ENCODE data around the gene INPP5A.

Gene INPP5A

DNA sequence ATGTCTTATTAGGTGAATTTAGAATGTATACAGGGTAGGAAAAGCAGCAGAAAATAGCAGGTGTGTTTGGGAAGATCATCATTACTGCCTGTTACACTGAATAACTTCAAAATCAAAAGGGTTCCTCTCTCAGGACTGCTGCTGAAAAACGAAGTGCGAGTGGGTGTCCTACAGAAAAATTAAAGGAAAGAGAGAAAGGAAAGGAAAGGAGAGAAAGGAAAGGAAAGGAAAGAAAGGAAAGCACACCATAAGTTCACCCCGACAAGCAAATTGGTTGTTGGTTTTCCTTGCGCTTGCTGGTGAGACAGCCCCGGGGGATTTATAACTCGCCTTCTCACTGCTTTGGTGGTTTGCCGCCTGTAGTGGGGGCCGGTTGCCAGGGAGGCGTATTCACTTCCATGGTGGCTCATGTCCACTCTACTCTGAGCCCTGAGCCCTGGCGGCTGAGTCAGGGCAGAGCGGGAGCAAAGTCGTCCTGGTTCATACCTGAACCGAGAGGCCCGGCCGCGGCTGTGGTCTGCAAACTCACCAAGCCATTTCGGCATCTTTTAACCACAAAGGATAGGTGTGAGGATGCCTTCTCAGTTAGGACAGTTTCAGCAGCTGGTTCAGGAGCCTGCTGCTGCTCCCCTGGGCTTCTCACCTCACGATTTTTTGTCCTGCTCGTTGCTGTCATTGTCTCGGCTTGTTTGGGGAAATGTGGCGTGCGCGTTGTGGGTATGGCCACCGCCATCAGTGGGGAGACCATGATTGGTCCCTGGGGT lies 26.1 kb downstream of the INPP5A start:
- TF ChIP-seq, protein P1, sequence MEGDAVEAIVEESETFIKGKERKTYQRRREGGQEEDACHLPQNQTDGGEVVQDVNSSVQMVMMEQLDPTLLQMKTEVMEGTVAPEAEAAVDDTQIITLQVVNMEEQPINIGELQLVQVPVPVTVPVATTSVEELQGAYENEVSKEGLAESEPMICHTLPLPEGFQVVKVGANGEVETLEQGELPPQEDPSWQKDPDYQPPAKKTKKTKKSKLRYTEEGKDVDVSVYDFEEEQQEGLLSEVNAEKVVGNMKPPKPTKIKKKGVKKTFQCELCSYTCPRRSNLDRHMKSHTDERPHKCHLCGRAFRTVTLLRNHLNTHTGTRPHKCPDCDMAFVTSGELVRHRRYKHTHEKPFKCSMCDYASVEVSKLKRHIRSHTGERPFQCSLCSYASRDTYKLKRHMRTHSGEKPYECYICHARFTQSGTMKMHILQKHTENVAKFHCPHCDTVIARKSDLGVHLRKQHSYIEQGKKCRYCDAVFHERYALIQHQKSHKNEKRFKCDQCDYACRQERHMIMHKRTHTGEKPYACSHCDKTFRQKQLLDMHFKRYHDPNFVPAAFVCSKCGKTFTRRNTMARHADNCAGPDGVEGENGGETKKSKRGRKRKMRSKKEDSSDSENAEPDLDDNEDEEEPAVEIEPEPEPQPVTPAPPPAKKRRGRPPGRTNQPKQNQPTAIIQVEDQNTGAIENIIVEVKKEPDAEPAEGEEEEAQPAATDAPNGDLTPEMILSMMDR (IDR thresholded peaks at IDR 0.05; ENCODE audit: low read depth, low read length, poor library complexity, severe bottlenecking): no peak
- no peak for TF ChIP-seq EZH2phosphoT487 (IDR thresholded peaks at IDR 0.05; ENCODE audit: borderline replicate concordance, low read length)
- Histone ChIP-seq H3K9me2 (replicated peaks; ENCODE audit: control insufficient read depth, low read length) (no peaks in the 10 kb centered on the region), H3K4me1 (ENCODE audit: control insufficient read depth, low read length) (peaks cover 34% of the 10 kb centered on the region), H3K79me2 (ENCODE audit: control insufficient read depth, low read length) (peaks cover 32% of the 10 kb centered on the region), H3K36me3 (ENCODE audit: control insufficient read depth, low read length) (no peaks in the 10 kb centered on the region), H3K4me3 (ENCODE audit: low read length) (no peak overlapping the region), H3F3A (ENCODE audit: control insufficient read depth, insufficient read depth) (peaks cover 10% of the 10 kb centered on the region), H4K20me1 (ENCODE audit: control insufficient read depth, insufficient read depth, low read depth, low read length) (no peaks in the 10 kb centered on the region), H3K4me2 (ENCODE audit: low read length) (no peak overlapping the region), H3K9me3 (ENCODE audit: control insufficient read depth, insufficient read depth, low read length) (no peaks in the 10 kb centered on the region), H3K27ac (ENCODE audit: low read depth, low read length) (no peak overlapping the region), H3K27me3 (ENCODE audit: control insufficient read depth, low read length) (no peaks in the 10 kb centered on the region)

GRCh38 chr10:132564249-132564605 lies 26.6 kb downstream of the INPP5A start:
- H3K9me3 ChIP-seq (ENCODE audit: control insufficient read depth, insufficient read depth, low read length): no peaks in the 10 kb centered on the region
- H3K9me2 ChIP-seq (replicated peaks; ENCODE audit: control insufficient read depth, low read length): no peaks in the 10 kb centered on the region

GRCh38 chr10:132564690-132565089 lies 27.1 kb downstream of the INPP5A start:
- no peak overlapping the region for H3K27ac ChIP-seq (ENCODE audit: low read depth, low read length)
- no peaks in the 10 kb centered on the region for H3K27me3 ChIP-seq (ENCODE audit: control insufficient read depth, low read length)
- TF ChIP-seq, protein P1 (IDR thresholded peaks at IDR 0.05; ENCODE audit: low read depth, low read length, poor library complexity, severe bottlenecking): no peak
- TF ChIP-seq EZH2phosphoT487 (IDR thresholded peaks at IDR 0.05; ENCODE audit: borderline replicate concordance, low read length): no peak
- H3F3A ChIP-seq (ENCODE audit: control insufficient read depth, insufficient read depth): peaks cover 10% of the 10 kb centered on the region
- peaks cover 24% of the 10 kb centered on the region for H3K4me1 ChIP-seq (ENCODE audit: control insufficient read depth, low read length)
- no peaks in the 10 kb centered on the region for H4K20me1 ChIP-seq (ENCODE audit: control insufficient read depth, insufficient read depth, low read depth, low read length)
- H3K36me3 ChIP-seq (ENCODE audit: control insufficient read depth, low read length): no peaks in the 10 kb centered on the region
- H3K4me3 ChIP-seq (ENCODE audit: low read length): no peak overlapping the region
- no peaks in the 10 kb centered on the region for H3K9me2 ChIP-seq (replicated peaks; ENCODE audit: control insufficient read depth, low read length)
- H3K9me3 ChIP-seq (ENCODE audit: control insufficient read depth, insufficient read depth, low read length): no peaks in the 10 kb centered on the region
- H3K79me2 ChIP-seq (ENCODE audit: control insufficient read depth, low read length): peaks cover 22% of the 10 kb centered on the region
- no peak overlapping the region for H3K4me2 ChIP-seq (ENCODE audit: low read length)

More at GRCh38 chr10:132564249-132564605, 26.6 kb downstream of the INPP5A start:
- Histone ChIP-seq H3K4me1 (ENCODE audit: control insufficient read depth, low read length) (peaks cover 28% of the 10 kb centered on the region), H3K4me2 (ENCODE audit: low read length) (no peak overlapping the region), H3K4me3 (ENCODE audit: low read length) (no peak overlapping the region), H4K20me1 (ENCODE audit: control insufficient read depth, insufficient read depth, low read depth, low read length) (no peaks in the 10 kb centered on the region), H3K27ac (ENCODE audit: low read depth, low read length) (no peak overlapping the region), H3F3A (ENCODE audit: control insufficient read depth, insufficient read depth) (peaks cover 10% of the 10 kb centered on the region), H3K79me2 (ENCODE audit: control insufficient read depth, low read length) (peaks cover 27% of the 10 kb centered on the region), H3K27me3 (ENCODE audit: control insufficient read depth, low read length) (no peaks in the 10 kb centered on the region), H3K36me3 (ENCODE audit: control insufficient read depth, low read length) (no peaks in the 10 kb centered on the region)
- TF ChIP-seq, protein P1 (IDR thresholded peaks at IDR 0.05; ENCODE audit: low read depth, low read length, poor library complexity, severe bottlenecking): no peak
- no peak for TF ChIP-seq EZH2phosphoT487 (IDR thresholded peaks at IDR 0.05; ENCODE audit: borderline replicate concordance, low read length)

Measured in DOHH2 (cell line).